Fibroblast of mammary gland (primary cell): ENCODE data around the gene MRPL32.

Experiments used
- DNase-seq: peaks from one replicate; pipeline ENCODE4 v3.0.0-alpha.2; 2010; ENCODE audit warnings: low read depth
- H3K4me3 ChIP-seq: 2 replicates; pipeline ENCODE4 v1.5.1; 2011; ENCODE audit warnings: low read depth, mild to moderate bottlenecking, low read length, moderate library complexity; ENCODE audit not compliant: control insufficient read depth
- CTCF ChIP-seq: conservative IDR thresholded peaks from 2 replicates; pipeline ENCODE4 v1.5.1; 2011; ENCODE audit warnings: low read depth, low read length, inconsistent platforms; ENCODE audit not compliant: control insufficient read depth, insufficient read depth

Gene MRPL32

GRCh38 chr7:42982604-42983115 lies 50.5 kb downstream of the MRPL32 start:
- TF ChIP-seq CTCF, result no peak
- DNase-seq, result no peak
- H3K4me3 ChIP-seq, result no peak overlapping the region

GRCh38 chr7:42984137-42984536 lies 52.0 kb downstream of the MRPL32 start:
- no peak for TF ChIP-seq CTCF
- no peak overlapping the region for H3K4me3 ChIP-seq
- no peak for DNase-seq

GRCh38 chr7:42986213-42986612 lies 54.0 kb downstream of the MRPL32 start:
- no peak overlapping the region for H3K4me3 ChIP-seq
- no peak for TF ChIP-seq CTCF
- no peak for DNase-seq

GRCh38 chr7:42986781-42987248 lies 54.6 kb downstream of the MRPL32 start:
- no peak for TF ChIP-seq CTCF
- no peak for DNase-seq
- no peak overlapping the region for H3K4me3 ChIP-seq
